ENCODE measurements around the gene NFRKB.
A peak's percentile ranks its signal among the peaks of the same experiment; 100 is the strongest.

Gene NFRKB

GRCh38 chr11:129895126-129896041, at the start of gene NFRKB:
Gene NFRKB (minus strand): TSS chr11:129895578. CDS start chr11:129892849, 2,729 bp downstream.
- DNase-seq (ENCODE audit: low spot score) = peak; percentile 99
- TF ChIP-seq, protein P1, sequence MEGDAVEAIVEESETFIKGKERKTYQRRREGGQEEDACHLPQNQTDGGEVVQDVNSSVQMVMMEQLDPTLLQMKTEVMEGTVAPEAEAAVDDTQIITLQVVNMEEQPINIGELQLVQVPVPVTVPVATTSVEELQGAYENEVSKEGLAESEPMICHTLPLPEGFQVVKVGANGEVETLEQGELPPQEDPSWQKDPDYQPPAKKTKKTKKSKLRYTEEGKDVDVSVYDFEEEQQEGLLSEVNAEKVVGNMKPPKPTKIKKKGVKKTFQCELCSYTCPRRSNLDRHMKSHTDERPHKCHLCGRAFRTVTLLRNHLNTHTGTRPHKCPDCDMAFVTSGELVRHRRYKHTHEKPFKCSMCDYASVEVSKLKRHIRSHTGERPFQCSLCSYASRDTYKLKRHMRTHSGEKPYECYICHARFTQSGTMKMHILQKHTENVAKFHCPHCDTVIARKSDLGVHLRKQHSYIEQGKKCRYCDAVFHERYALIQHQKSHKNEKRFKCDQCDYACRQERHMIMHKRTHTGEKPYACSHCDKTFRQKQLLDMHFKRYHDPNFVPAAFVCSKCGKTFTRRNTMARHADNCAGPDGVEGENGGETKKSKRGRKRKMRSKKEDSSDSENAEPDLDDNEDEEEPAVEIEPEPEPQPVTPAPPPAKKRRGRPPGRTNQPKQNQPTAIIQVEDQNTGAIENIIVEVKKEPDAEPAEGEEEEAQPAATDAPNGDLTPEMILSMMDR (IDR thresholded peaks at IDR 0.05; ENCODE audit: extremely low read depth, missing control alignments) = no peak

GRCh38 chr11:129944696-129945095, 49.3 kb upstream of the NFRKB start:
- TF ChIP-seq, protein P1 (IDR thresholded peaks at IDR 0.05; ENCODE audit: extremely low read depth, missing control alignments) = no peak
- no peak for DNase-seq (ENCODE audit: low spot score)

DNA sequence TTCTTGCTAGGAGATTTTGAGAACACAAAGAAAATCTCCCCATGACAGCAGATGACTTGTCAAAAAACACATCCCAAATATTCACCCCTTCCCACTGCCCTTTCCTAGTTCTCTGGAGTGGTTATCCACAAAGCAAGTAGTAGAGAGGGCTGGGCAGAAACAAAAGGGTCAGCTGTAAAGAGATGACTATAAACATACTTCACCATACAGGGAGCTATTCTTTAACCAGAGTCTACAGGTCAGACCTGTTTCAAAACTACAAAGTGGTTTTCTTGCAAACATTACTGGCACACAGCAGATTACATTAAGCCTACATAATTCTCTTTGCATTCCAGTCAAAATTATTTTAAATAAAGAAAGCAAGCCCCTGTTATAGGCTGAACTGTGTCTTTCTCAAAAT, 47.7 kb upstream of the NFRKB start:
- no peak for DNase-seq (ENCODE audit: low spot score)
- TF ChIP-seq, protein P1 (IDR thresholded peaks at IDR 0.05; ENCODE audit: extremely low read depth, missing control alignments) = no peak

GRCh38 chr11:129939510-129939909, 44.1 kb upstream of the NFRKB start:
- TF ChIP-seq, protein P1 (IDR thresholded peaks at IDR 0.05; ENCODE audit: extremely low read depth, missing control alignments) = no peak
- no peak for DNase-seq (ENCODE audit: low spot score)

GRCh38 chr11:129938764-129939163, 43.4 kb upstream of the NFRKB start:
- TF ChIP-seq, protein P1 (IDR thresholded peaks at IDR 0.05; ENCODE audit: extremely low read depth, missing control alignments) = no peak
- no peak for DNase-seq (ENCODE audit: low spot score)

DNA sequence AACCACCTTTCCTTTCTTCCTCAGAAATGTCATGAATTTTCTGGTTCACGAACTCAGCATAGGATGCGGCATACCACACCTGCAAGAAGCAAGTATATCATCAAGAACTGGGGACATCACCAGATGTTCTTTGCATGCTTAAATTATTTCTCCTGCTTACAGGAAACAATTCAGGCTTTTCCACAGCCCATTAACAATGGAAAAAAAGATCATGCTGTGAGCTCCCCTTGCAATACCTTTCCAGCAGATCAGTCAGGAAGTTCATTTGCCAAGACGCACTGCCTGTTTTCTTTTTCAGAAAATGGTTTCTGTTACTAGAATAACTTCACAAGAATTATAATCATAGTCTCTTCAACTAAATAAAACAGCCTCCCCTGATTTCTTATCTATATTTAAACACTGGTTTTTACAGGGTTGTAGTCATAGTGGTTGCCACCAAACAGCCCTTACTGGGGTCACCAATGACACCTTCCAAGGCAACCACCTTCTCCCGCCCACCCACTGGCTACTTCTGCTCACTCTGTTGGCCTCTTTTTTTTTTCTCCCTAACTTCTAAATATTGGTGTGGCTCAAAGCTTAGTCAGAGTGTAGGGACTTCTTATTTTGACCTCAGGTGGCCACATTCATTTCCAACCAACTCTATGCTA, 42.3 kb upstream of the NFRKB start:
- DNase-seq (ENCODE audit: low spot score) = no peak
- TF ChIP-seq, protein P1 (IDR thresholded peaks at IDR 0.05; ENCODE audit: extremely low read depth, missing control alignments) = no peak

GRCh38 chr11:129935723-129936122, 40.3 kb upstream of the NFRKB start:
- DNase-seq (ENCODE audit: low spot score) = no peak

More at GRCh38 chr11:129935723-129936122, 40.3 kb upstream of the NFRKB start:
- TF ChIP-seq, protein P1 (IDR thresholded peaks at IDR 0.05; ENCODE audit: extremely low read depth, missing control alignments) = no peak
